HG03039 (cell line): ENCODE results near the gene PDXK.
"Not testable (repeated sequence)": the region's sequence is repeated elsewhere in the genome, so short reads cannot be mapped to it uniquely, and the experiment has no call there.

Experiments
- ATAC-seq: cut with Tn5 transposase; IDR thresholded peaks from one replicate; pipeline ENCODE4 v1.9.1; 2021; ENCODE audit warnings: mild to moderate bottlenecking, moderate library complexity; ENCODE audit not compliant: unreplicated experiment

Gene PDXK

DNA sequence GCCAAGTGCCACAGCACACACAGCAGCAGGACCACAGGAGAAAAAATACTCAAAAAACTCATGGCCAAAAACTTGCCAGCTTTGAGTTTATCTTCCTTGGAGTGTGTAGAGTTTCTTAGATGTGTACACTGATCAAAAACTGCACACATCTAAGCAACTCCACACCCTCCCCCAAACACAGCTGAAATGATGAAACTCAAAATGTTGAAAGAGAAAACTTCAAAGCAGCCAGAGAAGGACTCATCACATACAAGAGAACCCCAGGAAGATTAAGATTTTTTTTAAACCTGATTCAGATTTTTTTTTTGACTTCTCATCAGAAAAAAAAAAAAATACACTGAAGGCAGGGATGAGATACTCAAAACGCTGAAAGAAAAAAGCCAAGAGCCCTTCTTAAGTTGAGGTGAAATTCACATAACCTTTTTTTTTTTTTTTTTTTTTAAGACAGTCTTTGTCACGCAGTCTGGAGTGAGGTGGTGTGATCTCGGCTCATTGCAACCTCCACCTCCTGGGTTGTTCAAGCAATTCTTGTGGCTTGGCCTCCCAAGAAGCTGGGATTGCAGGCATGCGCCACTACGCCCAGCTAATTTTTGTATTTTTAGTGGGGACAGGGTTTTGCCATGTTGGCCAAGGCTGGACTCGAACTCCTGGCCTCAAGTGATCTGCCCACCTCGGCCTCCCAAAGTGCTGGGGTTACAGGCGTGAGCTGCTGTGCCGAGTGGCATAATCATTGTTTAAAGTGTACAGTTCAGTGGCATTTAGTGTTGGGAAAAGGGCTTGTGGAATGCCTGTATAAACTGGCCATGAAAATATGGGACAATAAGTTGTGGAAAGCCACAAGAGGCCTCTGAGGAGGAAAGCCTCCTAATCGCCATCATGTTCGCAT, 20.9 kb upstream of the PDXK start:
- ATAC-seq = no peak

DNA sequence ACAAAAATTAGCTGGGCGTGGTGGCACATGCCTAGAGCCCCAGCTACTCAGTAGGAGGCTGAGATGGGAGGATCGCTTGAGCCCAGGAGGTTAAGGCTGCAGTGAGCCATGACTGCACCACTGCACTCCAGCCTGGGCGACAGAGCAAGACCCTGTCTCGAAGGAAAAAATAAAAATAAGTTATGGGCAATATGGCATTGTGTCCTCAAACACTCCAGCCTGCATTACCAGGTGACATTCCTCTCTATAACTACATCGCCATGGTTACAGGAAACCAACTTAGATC, 19.5 kb upstream of the PDXK start:
- ATAC-seq = not testable (repeated sequence)

- ATAC-seq = no peak
Measured at GRCh38 chr21:43699933-43700599, 18.9 kb upstream of the PDXK start.

GRCh38 chr21:43701936-43702784, 16.8 kb upstream of the PDXK start:
- no peak for ATAC-seq

GRCh38 chr21:43702785-43703034, 16.2 kb upstream of the PDXK start:
- no peak for ATAC-seq

GRCh38 chr21:43703035-43703880, 15.7 kb upstream of the PDXK start:
- ATAC-seq = no peak

DNA sequence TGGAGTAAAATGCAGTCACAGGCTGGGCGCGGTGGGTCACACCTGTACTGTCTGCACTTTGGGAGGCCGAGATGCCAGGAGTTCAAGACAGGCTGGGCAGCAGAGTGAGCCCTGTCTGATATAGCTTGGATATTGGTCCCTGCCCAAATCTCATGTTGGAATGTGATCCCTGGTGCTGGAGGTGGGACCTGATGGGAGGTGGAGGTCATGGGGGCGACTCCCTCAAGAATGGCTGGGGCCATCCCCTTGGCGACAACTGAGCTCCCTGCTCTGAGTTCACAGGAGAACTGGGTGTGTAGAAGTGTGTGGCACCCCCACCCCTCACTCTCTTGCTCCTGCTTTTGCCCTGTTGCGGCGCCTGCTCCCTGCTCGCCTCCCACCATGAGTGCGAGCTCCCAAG, 11.5 kb upstream of the PDXK start:
- ATAC-seq = no peak

DNA sequence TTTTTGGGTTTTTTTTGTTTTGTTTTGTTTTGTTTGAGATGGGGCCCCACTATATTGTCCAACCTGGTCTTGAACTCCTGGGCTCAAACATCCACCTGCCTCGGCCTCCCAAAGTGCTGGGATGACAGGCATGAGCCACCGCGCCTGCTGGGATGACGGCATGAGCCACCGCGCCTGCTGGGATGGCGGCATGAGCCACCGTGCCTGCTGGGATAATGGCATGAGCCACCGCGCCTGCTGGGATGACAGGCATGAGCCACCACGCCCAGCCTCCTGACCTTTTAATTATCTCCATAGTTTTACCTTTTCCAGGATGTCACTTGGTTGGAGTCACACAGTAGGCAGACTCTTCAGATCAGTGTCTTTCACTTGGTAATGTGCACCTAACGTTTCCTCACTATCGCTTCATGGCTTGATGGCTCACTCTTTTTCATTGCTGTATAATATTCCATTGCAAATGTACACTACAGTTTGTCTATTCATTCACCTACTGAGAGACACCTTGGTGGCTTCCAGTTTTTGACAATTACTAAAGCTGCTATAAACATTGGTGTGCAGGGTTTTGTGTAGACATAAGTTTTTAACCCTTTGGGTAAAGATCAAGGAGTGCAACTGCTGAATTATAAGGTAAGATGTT, 10.1 kb upstream of the PDXK start:
- ATAC-seq = no peak

DNA sequence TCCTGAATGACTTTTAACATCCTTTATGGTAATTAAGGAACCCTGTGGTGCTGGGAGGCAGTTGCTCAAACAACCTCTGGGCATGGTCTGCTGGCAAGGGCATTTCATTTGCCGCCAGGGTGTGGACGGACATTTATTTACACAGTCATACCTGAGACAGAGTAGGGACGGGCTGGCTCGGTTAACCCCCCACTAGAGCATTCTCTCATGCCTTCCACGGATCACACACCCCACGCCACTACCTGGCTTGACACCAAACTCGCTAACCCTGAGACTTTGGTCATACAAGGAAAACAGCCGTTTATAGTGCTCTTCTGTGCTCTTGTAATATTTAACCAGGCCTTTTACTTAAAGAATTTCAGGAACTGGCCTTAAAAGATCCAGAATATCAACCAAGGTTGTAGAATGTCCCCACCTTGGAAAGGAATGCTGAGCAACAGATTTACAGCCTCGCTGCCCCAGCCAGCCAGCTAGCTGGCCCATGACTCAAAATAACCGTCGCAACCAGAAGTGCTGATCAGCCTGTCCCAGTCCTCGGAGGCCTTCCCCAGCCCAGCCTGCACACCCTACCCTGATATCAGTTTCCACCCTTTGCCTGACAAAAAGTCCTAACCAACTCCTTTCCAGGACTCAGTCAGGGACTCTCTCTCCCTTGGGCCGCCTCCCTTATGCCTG, 6.5 kb upstream of the PDXK start:
- ATAC-seq = no peak

GRCh38 chr21:43713123-43713522, 5.8 kb upstream of the PDXK start:
- not testable (repeated sequence) for ATAC-seq

DNA sequence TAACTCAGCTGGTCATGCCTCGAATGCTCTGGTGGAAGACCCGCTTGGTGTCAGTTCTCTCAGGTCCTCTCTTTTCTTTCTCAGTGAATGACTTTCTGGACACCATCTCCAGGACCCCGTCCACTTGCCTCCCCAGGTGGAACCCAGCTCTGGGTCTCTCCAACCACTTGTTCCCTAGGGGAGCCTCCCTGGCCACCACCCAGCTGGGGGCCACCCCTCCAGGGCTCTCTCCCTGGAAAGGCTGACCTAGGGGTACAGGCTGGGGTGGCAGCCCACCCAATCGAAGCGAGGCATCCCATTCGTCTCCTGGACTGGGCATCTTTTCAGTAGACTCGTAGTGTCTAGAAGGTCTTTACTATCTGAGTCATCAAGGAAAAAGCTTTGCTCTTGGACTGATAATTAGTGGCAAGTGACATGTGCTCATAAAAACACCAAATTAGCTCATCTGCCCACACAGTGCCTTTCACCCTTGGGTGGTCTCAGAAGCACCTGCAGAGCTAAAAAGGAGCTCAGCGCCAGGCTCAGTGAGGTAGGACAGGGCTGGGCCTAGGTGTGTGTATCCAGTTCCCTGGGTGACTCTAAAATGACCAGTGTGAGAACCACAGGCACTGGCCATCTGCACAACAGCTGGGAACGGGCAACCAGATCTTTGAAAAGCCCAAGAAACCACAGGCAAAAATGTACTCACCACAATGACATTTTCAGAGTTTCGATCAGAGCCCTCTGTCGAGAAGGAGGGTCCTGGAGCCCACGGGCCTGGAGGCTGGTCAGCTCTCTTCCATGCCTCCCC, 2.4 kb upstream of the PDXK start:
- no peak for ATAC-seq

DNA sequence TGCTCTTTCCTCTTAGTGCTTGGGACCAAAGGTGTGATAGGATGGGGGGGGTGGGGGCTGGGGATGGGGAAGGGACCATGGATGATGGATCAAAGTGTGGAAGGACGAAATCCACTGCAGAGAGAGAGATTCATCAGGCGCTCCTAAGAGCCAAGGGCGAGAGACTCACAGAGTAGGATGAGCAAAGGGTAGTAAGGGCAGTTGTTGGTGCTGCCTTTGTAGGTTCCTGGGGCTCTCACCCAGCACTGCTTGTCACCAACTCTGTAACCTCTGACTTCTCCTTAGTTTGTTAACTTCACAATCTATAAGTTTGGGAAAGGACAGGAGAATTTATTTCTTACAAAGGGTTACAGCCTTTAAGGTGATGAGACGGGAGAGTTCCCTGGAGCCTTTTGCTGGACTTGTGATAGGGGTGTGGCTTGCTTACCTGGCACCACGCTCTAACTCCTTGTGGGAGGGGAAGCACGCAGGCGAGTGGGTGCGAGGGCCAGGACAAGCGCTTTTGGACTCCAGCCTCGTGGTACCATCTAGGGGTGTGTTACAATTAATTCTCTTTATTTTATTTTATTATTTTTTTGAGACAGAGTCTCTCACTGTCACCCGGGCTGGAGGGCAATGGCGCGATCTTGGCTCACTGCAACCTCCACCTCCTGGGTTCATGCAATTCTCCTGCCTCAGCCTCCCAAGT, 1.6 kb upstream of the PDXK start:
- no peak for ATAC-seq

DNA sequence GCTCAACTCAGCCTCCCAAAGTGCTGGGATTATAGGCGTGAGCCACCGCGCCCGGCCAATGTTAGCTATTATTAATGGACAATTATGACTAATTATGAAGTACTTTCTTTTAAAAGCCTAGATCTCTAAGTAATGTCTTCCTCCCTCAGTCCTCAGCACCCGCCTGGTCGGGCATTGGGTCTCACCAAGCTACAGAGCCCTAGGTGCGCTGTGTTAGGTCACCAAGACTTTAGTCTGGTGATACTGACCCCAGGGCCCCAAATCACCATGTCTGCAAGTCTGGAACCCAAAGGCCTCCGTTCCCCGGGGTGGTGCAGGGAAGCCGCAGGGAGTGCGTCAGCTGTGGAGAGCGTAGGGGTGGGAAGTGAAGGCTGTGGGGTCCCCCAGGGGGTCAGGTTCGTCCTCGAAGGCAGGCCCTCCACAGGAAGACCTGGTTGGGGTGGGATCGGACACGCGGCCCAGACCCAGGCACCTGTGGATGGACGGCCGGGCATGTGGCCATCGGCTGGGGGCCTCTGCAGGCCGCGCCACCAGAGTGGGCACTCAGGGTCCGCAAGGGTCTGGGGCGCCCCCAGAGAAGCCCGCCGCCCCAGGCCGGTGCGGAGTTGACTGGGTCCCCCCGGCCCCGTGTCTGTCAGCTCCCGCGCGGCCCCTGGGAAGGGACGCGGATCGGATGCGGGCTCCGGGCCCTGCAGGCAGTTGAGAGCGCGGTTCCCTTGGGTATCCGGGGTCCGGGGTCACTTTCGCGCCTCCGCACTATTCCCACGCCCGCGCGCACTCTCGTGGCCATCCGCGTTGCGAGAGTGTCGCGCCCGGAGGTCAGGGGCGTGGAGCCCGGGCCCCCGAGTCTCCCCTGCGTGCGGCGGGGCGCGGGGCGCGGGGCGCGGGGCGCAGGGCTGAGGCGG, 710 bp upstream of the PDXK start:
- ATAC-seq = peak; percentile 0

- peak; percentile 3 for ATAC-seq
Measured at GRCh38 chr21:43719748-43720538, 1.0 kb downstream of the PDXK start.

- no peak for ATAC-seq
Measured at GRCh38 chr21:43720539-43721166, 1.7 kb downstream of the PDXK start.

DNA sequence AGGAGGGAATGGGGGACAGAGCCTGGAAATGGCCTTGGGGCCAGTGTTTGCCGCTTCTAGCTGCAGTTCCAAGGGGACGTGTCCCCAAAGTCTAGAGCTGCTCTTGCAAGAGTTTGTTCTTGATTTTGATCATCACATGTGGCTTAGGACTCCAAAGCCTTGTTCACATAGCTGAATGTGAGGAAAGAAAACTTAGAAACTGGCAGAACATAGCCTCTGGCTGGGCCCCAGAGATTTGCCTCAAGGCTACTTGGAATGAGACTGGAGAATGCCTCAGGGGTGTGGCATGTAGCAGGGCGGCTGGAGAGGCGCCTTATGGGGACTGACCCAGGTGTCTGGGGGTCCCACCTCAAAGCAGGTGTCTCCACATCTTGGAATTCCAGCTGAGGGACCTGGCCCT, 2.3 kb downstream of the PDXK start:
- ATAC-seq = no peak
